ENCODE results near the gene CCDC90B. TPM values are rescaled to one million over a fixed set of nuclear protein-coding genes. Genes with fewer than 3 reads are reported as not detected.
A peak's percentile ranks its signal among the peaks of the same experiment; 100 is the strongest.

CCDC90B gene
- polyA plus RNA-seq, 1 of the 3 experiments (the other 2 are of a cell fraction): 47.9 TPM

GRCh38 chr11:83249445-83249844 is 36.7 kb downstream of the CCDC90B start (continued):
- no peak for TF ChIP-seq FOXM1 (IDR thresholded peaks at IDR 0.05; ENCODE audit: low read depth)
- no peak for TF ChIP-seq RFX5 (IDR thresholded peaks at IDR 0.05; ENCODE audit: low read length)

DNA sequence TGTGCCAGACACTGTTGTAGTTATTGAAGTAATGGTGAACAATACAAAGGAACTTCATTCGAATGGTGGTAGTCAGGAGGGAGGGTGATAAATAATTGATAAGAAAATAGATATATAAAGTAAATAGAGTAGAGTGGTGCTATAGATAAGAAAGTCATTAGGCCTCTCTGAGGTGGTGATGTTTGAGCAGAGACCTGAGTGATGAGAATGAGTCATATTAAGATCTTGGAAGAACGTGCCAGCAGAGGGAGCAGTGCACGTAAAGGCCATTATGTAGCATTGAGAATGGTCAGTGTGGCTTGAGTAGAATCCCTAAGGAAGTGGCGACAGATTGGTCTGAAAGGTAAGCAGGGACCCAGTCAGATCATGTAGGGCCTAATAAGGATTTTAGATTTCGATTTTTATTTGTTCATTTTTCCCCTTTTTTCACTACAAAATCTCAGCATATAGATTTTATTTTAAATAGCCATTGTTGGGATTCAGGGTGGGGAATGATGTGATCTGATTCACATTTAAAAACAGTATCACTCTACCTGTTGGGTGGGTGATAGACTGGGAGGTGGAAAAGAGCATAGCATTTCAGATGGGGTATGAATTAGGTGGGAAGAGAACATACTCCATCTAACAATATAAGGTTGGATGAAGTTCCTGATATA is 44.7 kb downstream of the CCDC90B start:
- DNase-seq: peak; percentile 38
- no peak overlapping the region for H2AFZ ChIP-seq (ENCODE audit: low read depth)

More for the DNA sequence above, 44.7 kb downstream of the CCDC90B start:
- Histone ChIP-seq H3K27me3 (ENCODE audit: insufficient read depth) (no peaks in the 10 kb centered on the region), H3K9me2 (no peaks in the 10 kb centered on the region), H3K9ac (no peak overlapping the region), H3K27ac (ENCODE audit: low read depth in 2 of 2, low read length in 1 of 2) (no peak overlapping the region), H3F3A (replicated peaks; ENCODE audit: insufficient read depth) (no peaks in the 10 kb centered on the region), H3K4me3 (ENCODE audit: low read depth in 2 of 2, low read length in 1 of 2) (no peak overlapping the region; a peak in 1 of 4 replicates), H3K4me1 (ENCODE audit: control insufficient read depth in 1 of 2, insufficient read depth in 2 of 2, low read depth in 1 of 2, low read length in 1 of 2) (no peaks in the 10 kb centered on the region; a peak in 1 of 4 replicates), H3K36me3 (replicated peaks in 1 of 2; ENCODE audit: control insufficient read depth in 1 of 2, insufficient read depth in 2 of 2, low read length in 1 of 2) (peaks cover 0 to 1% of the 10 kb centered on the region in 2 experiments), H3K4me2 (no peak overlapping the region), H4K20me1 (ENCODE audit: insufficient read depth) (no peaks in the 10 kb centered on the region), H3K9me3 (no peaks in the 10 kb centered on the region), H3K79me2 (ENCODE audit: insufficient read depth) (no peaks in the 10 kb centered on the region)
- TF ChIP-seq PBX3 (IDR thresholded peaks at IDR 0.05): no peak
- 0 out of 2 replicates have a peak, but pooled peaks have one; percentile 23 for TF ChIP-seq JUND (IDR thresholded peaks at IDR 0.05)
- no peak for TF ChIP-seq USF1 (IDR thresholded peaks at IDR 0.05; ENCODE audit: borderline replicate concordance, low read depth)
- TF ChIP-seq SMC3 (IDR thresholded peaks at IDR 0.05; ENCODE audit: low read depth, low read length): peak; percentile 55
- TF ChIP-seq NFIC (IDR thresholded peaks at IDR 0.05; ENCODE audit: borderline replicate concordance): no peak
- no peak for TF ChIP-seq MXI1 (IDR thresholded peaks at IDR 0.05; ENCODE audit: low read depth, low read length)
- TF ChIP-seq MEF2A (IDR thresholded peaks at IDR 0.05; ENCODE audit: borderline replicate concordance, low read depth): no peak
- no peak for TF ChIP-seq TCF12 (IDR thresholded peaks at IDR 0.05)
- peak; percentile 71; the same call in 1 of the 2 replicates for TF ChIP-seq FOSL2 (IDR thresholded peaks at IDR 0.05; ENCODE audit: borderline replicate concordance, low read depth)
- TF ChIP-seq, protein P1, sequence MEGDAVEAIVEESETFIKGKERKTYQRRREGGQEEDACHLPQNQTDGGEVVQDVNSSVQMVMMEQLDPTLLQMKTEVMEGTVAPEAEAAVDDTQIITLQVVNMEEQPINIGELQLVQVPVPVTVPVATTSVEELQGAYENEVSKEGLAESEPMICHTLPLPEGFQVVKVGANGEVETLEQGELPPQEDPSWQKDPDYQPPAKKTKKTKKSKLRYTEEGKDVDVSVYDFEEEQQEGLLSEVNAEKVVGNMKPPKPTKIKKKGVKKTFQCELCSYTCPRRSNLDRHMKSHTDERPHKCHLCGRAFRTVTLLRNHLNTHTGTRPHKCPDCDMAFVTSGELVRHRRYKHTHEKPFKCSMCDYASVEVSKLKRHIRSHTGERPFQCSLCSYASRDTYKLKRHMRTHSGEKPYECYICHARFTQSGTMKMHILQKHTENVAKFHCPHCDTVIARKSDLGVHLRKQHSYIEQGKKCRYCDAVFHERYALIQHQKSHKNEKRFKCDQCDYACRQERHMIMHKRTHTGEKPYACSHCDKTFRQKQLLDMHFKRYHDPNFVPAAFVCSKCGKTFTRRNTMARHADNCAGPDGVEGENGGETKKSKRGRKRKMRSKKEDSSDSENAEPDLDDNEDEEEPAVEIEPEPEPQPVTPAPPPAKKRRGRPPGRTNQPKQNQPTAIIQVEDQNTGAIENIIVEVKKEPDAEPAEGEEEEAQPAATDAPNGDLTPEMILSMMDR (IDR thresholded peaks at IDR 0.05): peak; percentile 69
- no peak for TF ChIP-seq RFX5 (IDR thresholded peaks at IDR 0.05; ENCODE audit: low read length)
- TF ChIP-seq CHD2 (IDR thresholded peaks at IDR 0.05; ENCODE audit: low read length, partially characterized antibody): no peak
- no peak for TF ChIP-seq SIN3A (IDR thresholded peaks at IDR 0.05; ENCODE audit: borderline replicate concordance, low read depth, low read length)
- TF ChIP-seq, protein P2, sequence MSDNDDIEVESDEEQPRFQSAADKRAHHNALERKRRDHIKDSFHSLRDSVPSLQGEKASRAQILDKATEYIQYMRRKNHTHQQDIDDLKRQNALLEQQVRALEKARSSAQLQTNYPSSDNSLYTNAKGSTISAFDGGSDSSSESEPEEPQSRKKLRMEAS (IDR thresholded peaks at IDR 0.05; ENCODE audit: low read depth): no peak
- TF ChIP-seq FOXJ3 (CRISPR knock-in tag; IDR thresholded peaks at IDR 0.05): no peak
- peak; percentile 57 for TF ChIP-seq RAD21 (IDR thresholded peaks at IDR 0.05; ENCODE audit: low read length)
- POLR2A ChIA-PET: no interaction called here
- CTCF ChIA-PET: no interaction called here
- 26% methylated on average over 5 of the region's 5 CpGs for WGBS (ENCODE audit: low lambda C conversion rate)

Data from SK-N-SH (cell line).